ENCODE data around the gene NCKAP5.

NCKAP5 gene

GRCh38 chr2:133197156-133197555 lies 371.1 kb downstream of the NCKAP5 start:
- WGBS (ENCODE audit: extremely low coverage, insufficient coverage, low lambda C conversion rate): no CpG with 5 or more reads among the region's 2 CpGs

GRCh38 chr2:133194777-133195335 lies 373.4 kb downstream of the NCKAP5 start:
- Histone ChIP-seq H2AK5ac (ENCODE audit: low read length) (no peak overlapping the region), H3K27me3 (ENCODE audit: insufficient read depth, low read length, poor library complexity) (no peaks in the 10 kb centered on the region), H4K8ac (ENCODE audit: low read depth, low read length) (no peak overlapping the region), H3K4me3 (ENCODE audit: low read length) (no peak overlapping the region), H2BK120ac (ENCODE audit: low read depth, low read length) (no peak overlapping the region), H3K4ac (ENCODE audit: low read depth, low read length) (no peak overlapping the region), H3K18ac (ENCODE audit: low read length) (no peak overlapping the region), H3K27ac (ENCODE audit: low read depth, low read length) (no peak overlapping the region), H3K4me1 (ENCODE audit: control insufficient read depth, low read depth, low read length) (no peaks in the 10 kb centered on the region), H3K79me2 (ENCODE audit: control insufficient read depth, insufficient read depth, low read length) (no peaks in the 10 kb centered on the region), H4K5ac (ENCODE audit: low read length) (no peak overlapping the region), H3K23ac (ENCODE audit: low read length) (no peak overlapping the region), H3K4me2 (ENCODE audit: low read length) (no peak overlapping the region), H3K79me1 (ENCODE audit: low read length) (no peaks in the 10 kb centered on the region), H2BK15ac (replicated peaks; ENCODE audit: low read depth) (no peak overlapping the region), H3K9ac (ENCODE audit: low read length) (no peak overlapping the region), H3K36me3 (ENCODE audit: control insufficient read depth, insufficient read depth, low read length) (no peaks in the 10 kb centered on the region), H2BK5ac (ENCODE audit: low read length) (no peak overlapping the region), H3K56ac (ENCODE audit: low read length) (no peak overlapping the region)
- no peak for DNase-seq
- WGBS (ENCODE audit: extremely low coverage, insufficient coverage, low lambda C conversion rate): no CpG with 5 or more reads among the region's 5 CpGs

More at GRCh38 chr2:133197156-133197555, 371.1 kb downstream of the NCKAP5 start:
- no peaks in the 10 kb centered on the region for H3K36me3 ChIP-seq (ENCODE audit: control insufficient read depth, insufficient read depth, low read length)
- H2BK120ac ChIP-seq (ENCODE audit: low read depth, low read length): no peak overlapping the region
- H3K9ac ChIP-seq (ENCODE audit: low read length): no peak overlapping the region
- H3K79me1 ChIP-seq (ENCODE audit: low read length): no peaks in the 10 kb centered on the region
- no peak overlapping the region for H3K4ac ChIP-seq (ENCODE audit: low read depth, low read length)
- no peak for DNase-seq
- no peak overlapping the region for H3K23ac ChIP-seq (ENCODE audit: low read length)
- H4K5ac ChIP-seq (ENCODE audit: low read length): no peak overlapping the region
- no peaks in the 10 kb centered on the region for H3K4me1 ChIP-seq (ENCODE audit: control insufficient read depth, low read depth, low read length)
- no peak overlapping the region for H3K4me2 ChIP-seq (ENCODE audit: low read length)
- no peak overlapping the region for H3K56ac ChIP-seq (ENCODE audit: low read length)
- H3K79me2 ChIP-seq (ENCODE audit: control insufficient read depth, insufficient read depth, low read length): no peaks in the 10 kb centered on the region
- no peak overlapping the region for H2BK15ac ChIP-seq (replicated peaks; ENCODE audit: low read depth)
- H2BK5ac ChIP-seq (ENCODE audit: low read length): no peak overlapping the region
- no peak overlapping the region for H4K8ac ChIP-seq (ENCODE audit: low read depth, low read length)
- no peak overlapping the region for H3K4me3 ChIP-seq (ENCODE audit: low read length)
- no peak overlapping the region for H3K18ac ChIP-seq (ENCODE audit: low read length)
- no peaks in the 10 kb centered on the region for H3K27me3 ChIP-seq (ENCODE audit: insufficient read depth, low read length, poor library complexity)
- H2AK5ac ChIP-seq (ENCODE audit: low read length): no peak overlapping the region
- H3K27ac ChIP-seq (ENCODE audit: low read depth, low read length): no peak overlapping the region

GRCh38 chr2:133194362-133194655 lies 374.0 kb downstream of the NCKAP5 start:
- Histone ChIP-seq H3K27me3 (ENCODE audit: insufficient read depth, low read length, poor library complexity) (no peaks in the 10 kb centered on the region), H4K5ac (ENCODE audit: low read length) (no peak overlapping the region), H3K79me1 (ENCODE audit: low read length) (no peaks in the 10 kb centered on the region), H3K9ac (ENCODE audit: low read length) (no peak overlapping the region), H4K8ac (ENCODE audit: low read depth, low read length) (no peak overlapping the region), H3K4me2 (ENCODE audit: low read length) (no peak overlapping the region), H2BK5ac (ENCODE audit: low read length) (no peak overlapping the region), H3K4me3 (ENCODE audit: low read length) (no peak overlapping the region), H2BK120ac (ENCODE audit: low read depth, low read length) (no peak overlapping the region), H2AK5ac (ENCODE audit: low read length) (no peak overlapping the region), H3K56ac (ENCODE audit: low read length) (no peak overlapping the region), H3K4ac (ENCODE audit: low read depth, low read length) (no peak overlapping the region), H2BK15ac (replicated peaks; ENCODE audit: low read depth) (no peak overlapping the region), H3K23ac (ENCODE audit: low read length) (no peak overlapping the region), H3K18ac (ENCODE audit: low read length) (no peak overlapping the region), H3K79me2 (ENCODE audit: control insufficient read depth, insufficient read depth, low read length) (no peaks in the 10 kb centered on the region), H3K27ac (ENCODE audit: low read depth, low read length) (no peak overlapping the region), H3K36me3 (ENCODE audit: control insufficient read depth, insufficient read depth, low read length) (no peaks in the 10 kb centered on the region), H3K4me1 (ENCODE audit: control insufficient read depth, low read depth, low read length) (no peaks in the 10 kb centered on the region)
- no CpG with 5 or more reads among the region's 4 CpGs for WGBS (ENCODE audit: extremely low coverage, insufficient coverage, low lambda C conversion rate)
- no peak for DNase-seq

- H3K27ac ChIP-seq (ENCODE audit: low read depth, low read length): no peak overlapping the region
- H3K79me1 ChIP-seq (ENCODE audit: low read length): no peaks in the 10 kb centered on the region
- H4K5ac ChIP-seq (ENCODE audit: low read length): no peak overlapping the region
- no peak overlapping the region for H3K23ac ChIP-seq (ENCODE audit: low read length)
- no peak overlapping the region for H3K4ac ChIP-seq (ENCODE audit: low read depth, low read length)
- WGBS (ENCODE audit: extremely low coverage, insufficient coverage, low lambda C conversion rate): no CpG with 5 or more reads among the region's 7 CpGs
- H3K79me2 ChIP-seq (ENCODE audit: control insufficient read depth, insufficient read depth, low read length): no peaks in the 10 kb centered on the region
- no peak overlapping the region for H2AK5ac ChIP-seq (ENCODE audit: low read length)
- no peak overlapping the region for H4K8ac ChIP-seq (ENCODE audit: low read depth, low read length)
- H3K36me3 ChIP-seq (ENCODE audit: control insufficient read depth, insufficient read depth, low read length): no peaks in the 10 kb centered on the region
- H3K9ac ChIP-seq (ENCODE audit: low read length): no peak overlapping the region
- no peak overlapping the region for H2BK5ac ChIP-seq (ENCODE audit: low read length)
- H3K56ac ChIP-seq (ENCODE audit: low read length): no peak overlapping the region
- DNase-seq: no peak
- no peak overlapping the region for H3K4me2 ChIP-seq (ENCODE audit: low read length)
- no peak overlapping the region for H3K18ac ChIP-seq (ENCODE audit: low read length)
- no peak overlapping the region for H2BK15ac ChIP-seq (replicated peaks; ENCODE audit: low read depth)
- H3K4me3 ChIP-seq (ENCODE audit: low read length): no peak overlapping the region
- no peaks in the 10 kb centered on the region for H3K4me1 ChIP-seq (ENCODE audit: control insufficient read depth, low read depth, low read length)
- no peaks in the 10 kb centered on the region for H3K27me3 ChIP-seq (ENCODE audit: insufficient read depth, low read length, poor library complexity)
- no peak overlapping the region for H2BK120ac ChIP-seq (ENCODE audit: low read depth, low read length)
Measured at GRCh38 chr2:133193544-133194361, 374.5 kb downstream of the NCKAP5 start.

- Histone ChIP-seq H3K4me3 (ENCODE audit: low read length) (no peak overlapping the region), H3K27me3 (ENCODE audit: insufficient read depth, low read length, poor library complexity) (no peaks in the 10 kb centered on the region), H3K56ac (ENCODE audit: low read length) (no peak overlapping the region), H3K18ac (ENCODE audit: low read length) (no peak overlapping the region), H2AK5ac (ENCODE audit: low read length) (no peak overlapping the region), H3K4me1 (ENCODE audit: control insufficient read depth, low read depth, low read length) (no peaks in the 10 kb centered on the region), H2BK120ac (ENCODE audit: low read depth, low read length) (no peak overlapping the region), H2BK5ac (ENCODE audit: low read length) (no peak overlapping the region), H3K4ac (ENCODE audit: low read depth, low read length) (no peak overlapping the region), H3K9ac (ENCODE audit: low read length) (no peak overlapping the region), H3K27ac (ENCODE audit: low read depth, low read length) (no peak overlapping the region), H4K8ac (ENCODE audit: low read depth, low read length) (no peak overlapping the region), H3K23ac (ENCODE audit: low read length) (no peak overlapping the region), H3K4me2 (ENCODE audit: low read length) (no peak overlapping the region), H4K5ac (ENCODE audit: low read length) (no peak overlapping the region), H3K79me2 (ENCODE audit: control insufficient read depth, insufficient read depth, low read length) (no peaks in the 10 kb centered on the region), H3K36me3 (ENCODE audit: control insufficient read depth, insufficient read depth, low read length) (no peaks in the 10 kb centered on the region), H2BK15ac (replicated peaks; ENCODE audit: low read depth) (no peak overlapping the region), H3K79me1 (ENCODE audit: low read length) (no peaks in the 10 kb centered on the region)
- WGBS (ENCODE audit: extremely low coverage, insufficient coverage, low lambda C conversion rate): no CpG with 5 or more reads among the region's 3 CpGs
- no peak for DNase-seq
Measured at GRCh38 chr2:133192028-133192427, 376.2 kb downstream of the NCKAP5 start.

- Histone ChIP-seq H2BK120ac (ENCODE audit: low read depth, low read length) (no peak overlapping the region), H4K5ac (ENCODE audit: low read length) (no peak overlapping the region), H3K4me1 (ENCODE audit: control insufficient read depth, low read depth, low read length) (no peaks in the 10 kb centered on the region), H3K79me1 (ENCODE audit: low read length) (no peaks in the 10 kb centered on the region), H2BK15ac (replicated peaks; ENCODE audit: low read depth) (no peak overlapping the region), H2AK5ac (ENCODE audit: low read length) (no peak overlapping the region), H3K27me3 (ENCODE audit: insufficient read depth, low read length, poor library complexity) (no peaks in the 10 kb centered on the region), H3K23ac (ENCODE audit: low read length) (no peak overlapping the region), H3K9ac (ENCODE audit: low read length) (no peak overlapping the region), H3K4ac (ENCODE audit: low read depth, low read length) (no peak overlapping the region), H3K4me2 (ENCODE audit: low read length) (no peak overlapping the region), H3K4me3 (ENCODE audit: low read length) (no peak overlapping the region), H3K18ac (ENCODE audit: low read length) (no peak overlapping the region), H2BK5ac (ENCODE audit: low read length) (no peak overlapping the region), H3K27ac (ENCODE audit: low read depth, low read length) (no peak overlapping the region), H3K36me3 (ENCODE audit: control insufficient read depth, insufficient read depth, low read length) (no peaks in the 10 kb centered on the region), H4K8ac (ENCODE audit: low read depth, low read length) (no peak overlapping the region), H3K79me2 (ENCODE audit: control insufficient read depth, insufficient read depth, low read length) (no peaks in the 10 kb centered on the region), H3K56ac (ENCODE audit: low read length) (no peak overlapping the region)
- WGBS (ENCODE audit: extremely low coverage, insufficient coverage, low lambda C conversion rate): no CpG with 5 or more reads among the region's 4 CpGs
- DNase-seq: no peak
Measured at GRCh38 chr2:133177196-133177595, 391.1 kb downstream of the NCKAP5 start.
